ENCODE measurements around the gene CFAP45.

CFAP45 gene

DNA sequence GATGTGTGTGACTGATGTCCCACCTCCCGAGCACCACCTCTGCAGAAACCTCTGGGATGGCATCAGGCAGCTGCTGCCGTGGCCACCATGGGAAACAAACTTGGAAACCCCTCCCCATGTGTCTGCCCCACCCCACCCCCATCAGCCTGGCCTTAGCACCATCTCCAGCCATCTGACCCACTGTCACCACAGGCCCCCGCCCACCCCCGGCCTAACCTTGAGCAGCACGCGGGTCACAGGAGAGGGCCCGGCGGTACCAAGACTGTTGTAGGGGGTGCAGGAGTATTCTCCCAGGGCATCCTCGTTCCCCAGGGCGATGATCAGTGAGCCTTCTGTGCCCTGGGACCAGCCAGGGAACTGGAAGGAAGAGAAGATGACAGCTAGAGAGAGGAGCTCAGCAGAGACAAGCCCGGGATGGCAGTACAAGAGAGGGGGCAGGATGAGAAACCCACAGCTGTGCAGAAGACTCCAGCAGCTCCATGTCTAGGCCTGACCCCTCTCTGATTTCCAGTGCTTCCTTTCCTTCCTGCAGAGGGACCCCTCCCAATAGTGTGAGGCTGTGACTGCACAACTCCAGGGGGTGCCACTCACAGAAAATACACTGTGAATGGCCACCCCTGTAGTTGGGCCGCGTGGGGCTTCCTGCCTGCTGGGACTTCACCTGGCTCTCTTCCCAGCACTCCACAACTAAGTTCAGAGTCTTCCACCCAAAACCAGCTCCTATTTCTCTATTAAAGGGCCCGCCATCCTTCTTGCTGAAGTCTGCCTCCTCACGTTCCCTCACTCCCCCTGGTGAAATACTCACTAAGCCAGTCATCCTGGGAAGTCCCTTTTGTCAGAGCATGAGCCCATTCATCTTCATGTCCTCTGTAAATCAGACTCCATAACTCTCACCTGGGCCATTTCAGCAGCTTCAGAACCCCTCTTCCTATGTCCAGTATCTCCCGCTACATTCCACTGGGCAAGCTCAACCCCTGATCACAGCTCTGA, 32.6 kb upstream of the CFAP45 start:
- TF ChIP-seq, protein P1, sequence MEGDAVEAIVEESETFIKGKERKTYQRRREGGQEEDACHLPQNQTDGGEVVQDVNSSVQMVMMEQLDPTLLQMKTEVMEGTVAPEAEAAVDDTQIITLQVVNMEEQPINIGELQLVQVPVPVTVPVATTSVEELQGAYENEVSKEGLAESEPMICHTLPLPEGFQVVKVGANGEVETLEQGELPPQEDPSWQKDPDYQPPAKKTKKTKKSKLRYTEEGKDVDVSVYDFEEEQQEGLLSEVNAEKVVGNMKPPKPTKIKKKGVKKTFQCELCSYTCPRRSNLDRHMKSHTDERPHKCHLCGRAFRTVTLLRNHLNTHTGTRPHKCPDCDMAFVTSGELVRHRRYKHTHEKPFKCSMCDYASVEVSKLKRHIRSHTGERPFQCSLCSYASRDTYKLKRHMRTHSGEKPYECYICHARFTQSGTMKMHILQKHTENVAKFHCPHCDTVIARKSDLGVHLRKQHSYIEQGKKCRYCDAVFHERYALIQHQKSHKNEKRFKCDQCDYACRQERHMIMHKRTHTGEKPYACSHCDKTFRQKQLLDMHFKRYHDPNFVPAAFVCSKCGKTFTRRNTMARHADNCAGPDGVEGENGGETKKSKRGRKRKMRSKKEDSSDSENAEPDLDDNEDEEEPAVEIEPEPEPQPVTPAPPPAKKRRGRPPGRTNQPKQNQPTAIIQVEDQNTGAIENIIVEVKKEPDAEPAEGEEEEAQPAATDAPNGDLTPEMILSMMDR (IDR thresholded peaks at IDR 0.05; ENCODE audit: borderline replicate concordance, control extremely low read depth, extremely low read depth, insufficient read depth, missing control alignments): no peak
- peak; percentile 24 for DNase-seq (ENCODE audit: low spot score)
- in situ Hi-C loops (cut with MboI; ENCODE audit: low sequenced_read_pairs, unreplicated experiment): loop anchor here (10.0 kb wide), 1 partner anchor 72 kb away; no protein-coding TSS in a partner anchor

DNA sequence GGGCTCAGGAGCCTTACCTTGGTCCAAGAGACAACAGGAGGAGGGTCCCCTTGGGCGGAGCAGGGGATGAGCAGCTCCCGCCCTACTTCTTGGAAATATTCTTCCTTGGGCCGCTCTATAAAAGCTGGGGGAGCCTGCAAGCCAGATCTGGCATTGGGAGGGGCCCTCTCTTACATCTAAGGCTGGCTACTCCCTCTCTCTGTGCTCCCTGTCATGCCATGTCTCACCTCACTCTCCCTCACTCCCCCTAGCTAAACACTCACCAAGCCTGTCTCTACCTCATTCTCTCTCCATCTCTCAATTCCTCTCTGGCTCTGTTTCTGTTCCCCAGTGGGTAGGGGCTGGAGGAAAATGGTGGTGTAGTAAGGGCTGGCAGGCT, 31.8 kb upstream of the CFAP45 start:
- in situ Hi-C loops (cut with MboI; ENCODE audit: low sequenced_read_pairs, unreplicated experiment): loop anchor here (10.0 kb wide), 1 partner anchor 73 kb away; no protein-coding TSS in a partner anchor
- DNase-seq (ENCODE audit: low spot score): peak; percentile 26

DNA sequence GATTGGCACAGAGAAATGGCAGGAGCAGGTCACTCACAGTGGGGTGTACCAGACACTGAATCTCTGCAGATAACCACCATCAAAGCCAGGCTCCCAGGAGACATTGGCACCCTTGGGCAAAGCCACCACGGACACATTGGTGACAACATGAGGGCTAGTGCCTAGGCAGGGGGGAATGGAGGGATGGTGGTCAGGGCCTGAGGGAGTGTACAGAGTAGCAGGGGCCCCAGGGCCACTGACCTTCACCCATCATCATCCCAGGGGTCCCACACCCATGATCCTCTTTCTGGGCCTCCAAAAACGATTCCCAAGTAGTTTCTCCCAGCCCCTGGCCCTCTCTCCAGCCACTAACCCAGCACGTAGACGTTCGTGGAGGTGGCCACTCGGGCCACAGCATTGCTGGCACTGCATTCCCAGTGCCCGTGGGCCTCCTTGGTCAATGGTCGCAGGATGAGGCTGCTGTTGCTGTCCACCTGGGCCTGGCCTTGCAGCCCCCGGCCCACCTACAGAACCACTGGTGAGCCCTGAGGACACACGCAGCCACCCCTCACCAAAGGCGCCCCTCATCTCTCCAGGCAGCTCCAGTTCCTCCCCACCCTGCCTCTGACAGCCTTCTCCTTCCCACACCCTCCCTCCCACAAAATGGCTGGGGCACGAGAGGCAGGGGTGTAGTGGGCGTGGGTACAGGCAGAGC, 31.3 kb upstream of the CFAP45 start:
- in situ Hi-C loops (cut with MboI; ENCODE audit: low sequenced_read_pairs, unreplicated experiment): loop anchor here (10.0 kb wide), 1 partner anchor 74 kb away; no protein-coding TSS in a partner anchor
- TF ChIP-seq, protein P1 (IDR thresholded peaks at IDR 0.05; ENCODE audit: borderline replicate concordance, control extremely low read depth, extremely low read depth, insufficient read depth, missing control alignments): no peak
- DNase-seq (ENCODE audit: low spot score): no peak

More for the DNA sequence above, 31.8 kb upstream of the CFAP45 start:
- TF ChIP-seq, protein P1 (IDR thresholded peaks at IDR 0.05; ENCODE audit: borderline replicate concordance, control extremely low read depth, extremely low read depth, insufficient read depth, missing control alignments): no peak

DNA sequence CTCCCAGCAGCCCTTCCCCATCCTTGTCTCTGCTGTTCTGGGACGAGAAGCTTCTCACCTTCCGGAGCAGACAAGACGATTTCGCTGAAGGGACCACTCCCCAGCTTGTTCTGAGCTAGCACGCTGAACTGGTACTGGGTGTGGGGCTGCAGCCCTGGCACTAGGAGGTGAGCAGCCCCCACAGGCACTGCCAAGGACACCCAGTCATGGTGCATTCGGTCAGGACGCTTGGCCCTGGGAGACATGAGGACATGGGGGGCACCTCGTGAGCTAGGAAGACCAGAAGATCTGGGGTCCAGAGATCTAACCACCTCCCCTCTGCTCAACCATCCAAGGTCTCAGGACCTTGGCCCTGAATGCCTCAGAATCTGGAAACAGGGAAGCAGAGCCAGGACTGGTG, 30.7 kb upstream of the CFAP45 start:
- in situ Hi-C loops (cut with MboI; ENCODE audit: low sequenced_read_pairs, unreplicated experiment): loop anchor here (10.0 kb wide), 1 partner anchor 74 kb away; no protein-coding TSS in a partner anchor
- TF ChIP-seq, protein P1 (IDR thresholded peaks at IDR 0.05; ENCODE audit: borderline replicate concordance, control extremely low read depth, extremely low read depth, insufficient read depth, missing control alignments): no peak
- no peak for DNase-seq (ENCODE audit: low spot score)

DNA sequence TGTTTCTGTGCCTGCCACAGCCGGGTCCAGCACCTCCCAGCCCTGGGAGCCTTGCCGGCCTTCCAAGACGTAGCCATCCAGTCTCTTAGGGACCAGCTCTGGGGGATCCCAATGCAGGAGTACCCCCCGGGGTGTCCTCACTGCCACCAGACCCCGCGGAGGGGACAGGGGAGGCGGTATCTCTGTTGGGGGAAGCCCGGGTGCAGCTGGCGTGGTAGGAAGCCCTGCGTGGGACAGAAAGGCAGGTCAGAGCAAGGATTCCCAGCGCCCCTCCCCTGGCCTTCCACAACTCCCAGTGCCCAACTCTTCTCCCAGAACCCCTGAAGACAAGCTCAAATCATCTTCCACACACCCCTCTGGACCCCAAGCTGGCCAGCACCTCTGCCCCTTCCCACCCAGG, 30.3 kb upstream of the CFAP45 start:
- in situ Hi-C loops (cut with MboI; ENCODE audit: low sequenced_read_pairs, unreplicated experiment): loop anchor here (10.0 kb wide), 1 partner anchor 75 kb away; no protein-coding TSS in a partner anchor
- TF ChIP-seq, protein P1 (IDR thresholded peaks at IDR 0.05; ENCODE audit: borderline replicate concordance, control extremely low read depth, extremely low read depth, insufficient read depth, missing control alignments): no peak
- DNase-seq (ENCODE audit: low spot score): no peak

Measured in GM13976 (cell line).